HEK293 (cell line): ENCODE measurements around the gene THAP11.
A peak's percentile ranks its signal among the peaks of the same experiment; 100 is the strongest.

Experiments
- YY2 ChIP-seq: fragments of 450-650 bp; formaldehyde crosslinking; IDR thresholded peaks from 2 replicates; pipeline ENCODE4 v1.5.1; 2016; ENCODE audit warnings: missing biosample characterization, missing genetic modification characterization
- ZFP69B ChIP-seq: fragments of 450-650 bp; formaldehyde crosslinking; IDR thresholded peaks from 2 replicates; pipeline ENCODE4 v1.5.1; 2016; ENCODE audit warnings: missing biosample characterization, missing genetic modification characterization
- ZNF433 ChIP-seq: fragments of 450-650 bp; formaldehyde crosslinking; IDR thresholded peaks from 2 replicates; pipeline ENCODE4 v1.5.1; 2016; ENCODE audit warnings: missing biosample characterization, missing genetic modification characterization, low read depth
- TF ChIP-seq, protein P1 (sequence below): fragments of 450-650 bp; formaldehyde crosslinking; IDR thresholded peaks from 2 replicates; pipeline ENCODE4 v1.5.1; 2017; ENCODE audit warnings: missing biosample characterization, missing genetic modification characterization
- TF ChIP-seq, protein P2 (sequence below): fragments of 450-650 bp; formaldehyde crosslinking; IDR thresholded peaks from 2 replicates; pipeline ENCODE4 v1.5.1; 2016; ENCODE audit warnings: missing biosample characterization, missing genetic modification characterization
- TF ChIP-seq, protein P3 (sequence below): fragments of 450-650 bp; formaldehyde crosslinking; conservative IDR thresholded peaks from 2 replicates; pipeline ENCODE4 v1.5.1; 2016; ENCODE audit warnings: low read depth, missing biosample characterization, missing genetic modification characterization

The THAP11 gene

GRCh38 chr16:67892899-67893742, 51.0 kb downstream of the THAP11 start, which contains the start of gene PSKH1 (continued):
- TF ChIP-seq, protein P1, sequence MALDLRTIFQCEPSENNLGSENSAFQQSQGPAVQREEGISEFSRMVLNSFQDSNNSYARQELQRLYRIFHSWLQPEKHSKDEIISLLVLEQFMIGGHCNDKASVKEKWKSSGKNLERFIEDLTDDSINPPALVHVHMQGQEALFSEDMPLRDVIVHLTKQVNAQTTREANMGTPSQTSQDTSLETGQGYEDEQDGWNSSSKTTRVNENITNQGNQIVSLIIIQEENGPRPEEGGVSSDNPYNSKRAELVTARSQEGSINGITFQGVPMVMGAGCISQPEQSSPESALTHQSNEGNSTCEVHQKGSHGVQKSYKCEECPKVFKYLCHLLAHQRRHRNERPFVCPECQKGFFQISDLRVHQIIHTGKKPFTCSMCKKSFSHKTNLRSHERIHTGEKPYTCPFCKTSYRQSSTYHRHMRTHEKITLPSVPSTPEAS (tag by site-specific recombination): no peak
- TF ChIP-seq YY2 (tag by site-specific recombination) (peak; percentile 84), ZNF433 (tag by site-specific recombination) (no peak), ZFP69B (tag by site-specific recombination) (no peak)
- TF ChIP-seq, protein P2, sequence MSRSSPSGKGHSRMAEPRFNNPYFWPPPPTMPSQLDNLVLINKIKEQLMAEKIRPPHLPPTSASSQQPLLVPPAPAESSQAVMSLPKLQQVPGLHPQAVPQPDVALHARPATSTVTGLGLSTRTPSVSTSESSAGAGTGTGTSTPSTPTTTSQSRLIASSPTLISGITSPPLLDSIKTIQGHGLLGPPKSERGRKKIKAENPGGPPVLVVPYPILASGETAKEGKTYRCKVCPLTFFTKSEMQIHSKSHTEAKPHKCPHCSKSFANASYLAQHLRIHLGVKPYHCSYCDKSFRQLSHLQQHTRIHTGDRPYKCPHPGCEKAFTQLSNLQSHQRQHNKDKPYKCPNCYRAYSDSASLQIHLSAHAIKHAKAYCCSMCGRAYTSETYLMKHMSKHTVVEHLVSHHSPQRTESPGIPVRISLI (tag by site-specific recombination): no peak
- TF ChIP-seq, protein P3, sequence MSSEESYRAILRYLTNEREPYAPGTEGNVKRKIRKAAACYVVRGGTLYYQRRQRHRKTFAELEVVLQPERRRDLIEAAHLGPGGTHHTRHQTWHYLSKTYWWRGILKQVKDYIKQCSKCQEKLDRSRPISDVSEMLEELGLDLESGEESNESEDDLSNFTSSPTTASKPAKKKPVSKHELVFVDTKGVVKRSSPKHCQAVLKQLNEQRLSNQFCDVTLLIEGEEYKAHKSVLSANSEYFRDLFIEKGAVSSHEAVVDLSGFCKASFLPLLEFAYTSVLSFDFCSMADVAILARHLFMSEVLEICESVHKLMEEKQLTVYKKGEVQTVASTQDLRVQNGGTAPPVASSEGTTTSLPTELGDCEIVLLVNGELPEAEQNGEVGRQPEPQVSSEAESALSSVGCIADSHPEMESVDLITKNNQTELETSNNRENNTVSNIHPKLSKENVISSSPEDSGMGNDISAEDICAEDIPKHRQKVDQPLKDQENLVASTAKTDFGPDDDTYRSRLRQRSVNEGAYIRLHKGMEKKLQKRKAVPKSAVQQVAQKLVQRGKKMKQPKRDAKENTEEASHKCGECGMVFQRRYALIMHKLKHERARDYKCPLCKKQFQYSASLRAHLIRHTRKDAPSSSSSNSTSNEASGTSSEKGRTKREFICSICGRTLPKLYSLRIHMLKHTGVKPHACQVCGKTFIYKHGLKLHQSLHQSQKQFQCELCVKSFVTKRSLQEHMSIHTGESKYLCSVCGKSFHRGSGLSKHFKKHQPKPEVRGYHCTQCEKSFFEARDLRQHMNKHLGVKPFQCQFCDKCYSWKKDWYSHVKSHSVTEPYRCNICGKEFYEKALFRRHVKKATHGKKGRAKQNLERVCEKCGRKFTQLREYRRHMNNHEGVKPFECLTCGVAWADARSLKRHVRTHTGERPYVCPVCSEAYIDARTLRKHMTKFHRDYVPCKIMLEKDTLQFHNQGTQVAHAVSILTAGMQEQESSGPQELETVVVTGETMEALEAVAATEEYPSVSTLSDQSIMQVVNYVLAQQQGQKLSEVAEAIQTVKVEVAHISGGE (tag by site-specific recombination): 0 out of 2 replicates have a peak, but pooled peaks have one; percentile 19
